Suprapubic skin (tissue), 4 donors: ENCODE results near the gene GHRH.

ENCODE experiments used
- EP300 ChIP-seq: sonication (generic); formaldehyde crosslinking; IDR thresholded peaks from one replicate; pipeline ENCODE4 v1.6.1; 2017; ENCODE audit warnings: antibody characterized with exemption
- POLR2A ChIP-seq, 2 donors: fragments of 450-650 bp; IDR thresholded peaks; one replicate each; pipeline ENCODE4 v1.6.1; 2017; ENCODE audit warnings: antibody characterized with exemption in 2 of 2, mild to moderate bottlenecking in 2 of 2, moderate library complexity in 2 of 2
- POLR2AphosphoS5 ChIP-seq, 3 donors: sonication (generic); formaldehyde crosslinking; IDR thresholded peaks; one replicate each; pipeline ENCODE4 v1.6.1; 2017; ENCODE audit warnings: antibody characterized with exemption in 3 of 3
- TF ChIP-seq, protein P1 (sequence below), 2 donors: fragments of 200-600 bp in 1 of 2; fragments of 450-650 bp in 1 of 2; sonication (generic) in 1 of 2; IDR thresholded peaks; one replicate each; pipeline ENCODE4 v1.5.1; 2016 to 2019; ENCODE audit warnings: antibody characterized with exemption in 2 of 2, mild to moderate bottlenecking in 1 of 2, moderate library complexity in 1 of 2

GRCh38 chr20:37226889-37227288 is 34.7 kb downstream of the GHRH start:
- TF ChIP-seq POLR2A (IDR thresholded peaks at IDR 0.05) = no peak
- TF ChIP-seq, protein P1, sequence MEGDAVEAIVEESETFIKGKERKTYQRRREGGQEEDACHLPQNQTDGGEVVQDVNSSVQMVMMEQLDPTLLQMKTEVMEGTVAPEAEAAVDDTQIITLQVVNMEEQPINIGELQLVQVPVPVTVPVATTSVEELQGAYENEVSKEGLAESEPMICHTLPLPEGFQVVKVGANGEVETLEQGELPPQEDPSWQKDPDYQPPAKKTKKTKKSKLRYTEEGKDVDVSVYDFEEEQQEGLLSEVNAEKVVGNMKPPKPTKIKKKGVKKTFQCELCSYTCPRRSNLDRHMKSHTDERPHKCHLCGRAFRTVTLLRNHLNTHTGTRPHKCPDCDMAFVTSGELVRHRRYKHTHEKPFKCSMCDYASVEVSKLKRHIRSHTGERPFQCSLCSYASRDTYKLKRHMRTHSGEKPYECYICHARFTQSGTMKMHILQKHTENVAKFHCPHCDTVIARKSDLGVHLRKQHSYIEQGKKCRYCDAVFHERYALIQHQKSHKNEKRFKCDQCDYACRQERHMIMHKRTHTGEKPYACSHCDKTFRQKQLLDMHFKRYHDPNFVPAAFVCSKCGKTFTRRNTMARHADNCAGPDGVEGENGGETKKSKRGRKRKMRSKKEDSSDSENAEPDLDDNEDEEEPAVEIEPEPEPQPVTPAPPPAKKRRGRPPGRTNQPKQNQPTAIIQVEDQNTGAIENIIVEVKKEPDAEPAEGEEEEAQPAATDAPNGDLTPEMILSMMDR (IDR thresholded peaks at IDR 0.05) = no peak
- TF ChIP-seq POLR2AphosphoS5 (IDR thresholded peaks at IDR 0.05) = no peak
- TF ChIP-seq EP300 = no peak
